ENCODE results near the gene NR1H2.

DNA sequence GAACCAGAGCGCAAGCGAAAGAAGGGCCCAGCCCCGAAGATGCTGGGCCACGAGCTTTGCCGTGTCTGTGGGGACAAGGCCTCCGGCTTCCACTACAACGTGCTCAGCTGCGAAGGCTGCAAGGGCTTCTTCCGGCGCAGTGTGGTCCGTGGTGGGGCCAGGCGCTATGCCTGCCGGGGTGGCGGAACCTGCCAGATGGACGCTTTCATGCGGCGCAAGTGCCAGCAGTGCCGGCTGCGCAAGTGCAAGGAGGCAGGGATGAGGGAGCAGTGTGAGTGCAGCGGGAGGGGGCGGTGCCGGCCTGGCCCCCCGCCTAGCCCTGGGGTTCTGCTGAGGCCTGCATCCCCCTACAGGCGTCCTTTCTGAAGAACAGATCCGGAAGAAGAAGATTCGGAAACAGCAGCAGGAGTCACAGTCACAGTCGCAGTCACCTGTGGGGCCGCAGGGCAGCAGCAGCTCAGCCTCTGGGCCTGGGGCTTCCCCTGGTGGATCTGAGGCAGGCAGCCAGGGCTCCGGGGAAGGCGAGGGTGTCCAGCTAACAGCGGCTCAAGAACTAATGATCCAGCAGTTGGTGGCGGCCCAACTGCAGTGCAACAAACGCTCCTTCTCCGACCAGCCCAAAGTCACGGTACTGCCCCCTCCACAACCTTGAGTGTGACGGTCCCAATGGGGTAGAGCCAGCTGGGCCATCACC is 2.1 kb downstream of the NR1H2 start:
- TF ChIP-seq CTCF (conservative IDR thresholded peaks at IDR 0.05): no peak
- no peak for TF ChIP-seq ZFX (IDR thresholded peaks at IDR 0.05)

Data from C4-2B (cell line).